Activated B cell treated with CpG ODN at 0.5 μM for 24 hours (primary cell): ENCODE data around the gene NLGN2. TPM values are rescaled to one million over a fixed set of nuclear protein-coding genes. Genes with fewer than 3 reads are reported as not detected.

Experiments
- ATAC-seq: fragments of 200-7000 bp; cut with Tn5 transposase; one replicate; pipeline ENCODE4 v1.10.0; 2021; ENCODE audit warnings: low read depth, mild to moderate bottlenecking, moderate library complexity
- CTCF ChIA-PET: fragments of 350-600 bp; sonication (Branson Sonifier 250); formaldehyde crosslinking; loops from one replicate; lab custom pipeline; 2021; ENCODE audit warnings: antibody characterized with exemption; lab: Charles Lee
- POLR2A ChIA-PET: fragments of 350-600 bp; sonication (Branson Sonifier 250); formaldehyde crosslinking; loops from one replicate; lab custom pipeline; 2021; ENCODE audit warnings: antibody characterized with exemption; lab: Charles Lee
- DNase-seq: peaks from one replicate; pipeline ENCODE4 v3.0.0; 2022
- H3K27ac Mint-ChIP-seq: one replicate; pipeline ENCODE4 v1.8.0; 2020; ENCODE audit warnings: mixed read lengths
- H3K27me3 Mint-ChIP-seq: one replicate; pipeline ENCODE4 v1.8.0; 2021; ENCODE audit warnings: mixed read lengths
- H3K36me3 Mint-ChIP-seq: one replicate; pipeline ENCODE4 v1.8.0; 2021; ENCODE audit warnings: low read depth, mixed read lengths
- H3K4me1 Mint-ChIP-seq: one replicate; pipeline ENCODE4 v1.8.0; 2021; ENCODE audit warnings: mixed read lengths
- H3K4me3 Mint-ChIP-seq: one replicate; pipeline ENCODE4 v1.8.0; 2020; ENCODE audit warnings: mild to moderate bottlenecking, mixed read lengths
- H3K9me3 Mint-ChIP-seq: one replicate; pipeline ENCODE4 v1.8.0; 2020; ENCODE audit warnings: mixed read lengths
- CTCF ChIP-seq: fragments of 200-600 bp; IDR thresholded peaks from one replicate; pipeline ENCODE4 v1.8.0; 2022; ENCODE audit warnings: antibody characterized with exemption, mild to moderate bottlenecking
- intact Hi-C: fragments of 100-400 bp; cut with micrococcal nuclease; formaldehyde crosslinking; loops from one replicate; pipeline ENCODE4 v1.15.1; 2024
- total RNA-seq: library from RNA; stranded (reverse); gene quantifications from 2 replicates; pipeline ENCODE4 v1.2.3, GENCODE V29; 2022

The NLGN2 gene
- total RNA-seq, 1 donor from 2014 or later: 1.1 TPM

GRCh38 chr17:7383742-7384488 lies 23.7 kb upstream of the NLGN2 start:
- Mint-ChIP-seq H3K27me3 (peaks cover 29% of the 10 kb centered on the region), H3K9me3 (peaks cover 4% of the 10 kb centered on the region), H3K36me3 (peaks cover 5% of the 10 kb centered on the region), H3K4me3 (peak overlapping the region; percentile 86), H3K4me1 (peaks cover 10% of the 10 kb centered on the region), H3K27ac (peak overlapping the region; percentile 80)
- DNase-seq: peak; percentile 82
- no peak for TF ChIP-seq CTCF
- ATAC-seq: peak; percentile 98
- CTCF ChIA-PET: interaction anchor here (1.4 kb wide), 1 partner anchor 28 kb away, joined by 4 read pairs; the partner anchor contains the start of gene TMEM95
- intact Hi-C loops: loop anchor here (1.0 to 2.0 kb wide), 5 partner anchors 10 to 100 kb away; partner anchors contain the start of genes PLSCR3, POLR2A, TMEM102 and TMEM256
- POLR2A ChIA-PET: interaction anchor here (0.6 to 2.0 kb wide), 15 partner anchors 10 to 304 kb away, joined by 3 to 27 read pairs (median 4); partner anchors contain the start of genes ACAP1, MPDU1, NEURL4 and PLSCR3

- Mint-ChIP-seq H3K4me1 (peaks cover 10% of the 10 kb centered on the region), H3K4me3 (peak overlapping the region; percentile 86), H3K9me3 (no peaks in the 10 kb centered on the region), H3K36me3 (peaks cover 10% of the 10 kb centered on the region), H3K27me3 (peaks cover 23% of the 10 kb centered on the region), H3K27ac (peak overlapping the region; percentile 80)
- intact Hi-C loops: loop anchor here (1.0 to 2.0 kb wide), 5 partner anchors 10 to 100 kb away; partner anchors contain the start of genes PLSCR3, POLR2A, TMEM102 and TMEM256
- ATAC-seq (no peak), DNase-seq (no peak)
- no peak for TF ChIP-seq CTCF
- POLR2A ChIA-PET: interaction anchor here (0.6 to 2.0 kb wide), 14 partner anchors 10 to 303 kb away, joined by 3 to 27 read pairs (median 4); partner anchors contain the start of genes ACAP1, MPDU1, NEURL4 and PLSCR3
- CTCF ChIA-PET: interaction anchor here (1.4 kb wide), 1 partner anchor 29 kb away, joined by 4 read pairs; the partner anchor contains the start of gene TMEM95
These were observed 23.1 kb upstream of the NLGN2 start for GRCh38 chr17:7384489-7385081.

- no peak for DNase-seq
- no peak overlapping the region for H3K4me3 Mint-ChIP-seq
- H3K27me3 Mint-ChIP-seq: no peaks in the 10 kb centered on the region
- no peak for ATAC-seq
- H3K27ac Mint-ChIP-seq: no peak overlapping the region
- intact Hi-C loops: no loop called here
- H3K36me3 Mint-ChIP-seq: peaks cover 30% of the 10 kb centered on the region
- H3K4me1 Mint-ChIP-seq: peaks cover 13% of the 10 kb centered on the region
- ChIA-PET CTCF (no interaction called here), POLR2A (interaction anchor here (1.2 kb wide), 1 partner anchor 11 kb away, joined by 5 read pairs; no protein-coding TSS in a partner anchor)
- no peak for TF ChIP-seq CTCF
- no peaks in the 10 kb centered on the region for H3K9me3 Mint-ChIP-seq
These were observed 18.8 kb upstream of the NLGN2 start for GRCh38 chr17:7388856-7389255.

DNA sequence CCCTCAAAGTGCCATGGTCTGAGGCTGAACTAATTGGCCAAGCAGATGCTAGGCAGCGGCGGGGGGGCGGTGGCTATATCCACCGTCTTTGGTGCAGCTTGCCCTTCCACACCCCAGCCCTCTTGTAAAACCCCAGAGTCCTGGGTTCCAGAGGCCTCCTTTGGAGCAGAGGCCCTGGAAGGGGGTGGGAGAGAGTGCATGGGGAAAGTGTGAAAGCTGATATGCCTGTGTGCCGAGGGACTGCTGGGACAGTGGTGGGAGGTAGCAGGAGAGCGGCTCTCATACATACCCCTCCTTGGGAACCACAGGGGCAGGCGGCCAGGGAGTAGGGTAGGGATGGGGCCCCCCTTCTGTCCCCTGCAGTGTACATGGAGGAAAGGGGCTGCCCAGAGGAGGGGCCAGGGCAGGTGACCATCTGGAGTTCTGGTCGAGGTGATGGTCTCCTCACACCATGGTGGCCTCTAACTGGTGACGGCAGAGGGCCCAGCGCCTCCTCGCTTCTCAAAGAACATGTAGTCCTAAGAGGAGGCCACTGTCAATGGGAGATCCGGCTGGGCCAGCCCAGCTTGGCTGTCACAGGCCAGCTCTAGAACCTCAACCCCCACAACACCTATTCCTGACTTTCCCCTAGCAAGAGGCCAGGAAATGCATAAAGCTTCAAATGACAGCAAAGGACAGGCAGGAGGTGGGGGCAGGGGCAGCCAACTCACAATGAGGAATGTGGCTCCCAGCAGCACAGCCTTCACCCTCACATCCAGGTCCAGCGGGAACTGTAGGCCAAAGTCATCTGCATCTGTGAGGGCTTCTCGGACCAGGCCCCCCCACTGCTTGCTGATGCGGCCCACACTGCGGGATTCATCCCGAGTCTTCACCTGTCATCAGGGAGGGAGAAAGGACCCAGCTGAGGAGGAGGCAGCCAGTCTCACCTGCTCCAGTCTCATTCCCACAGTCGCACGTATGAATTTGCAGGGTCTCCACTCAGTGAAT lies 17.4 kb upstream of the NLGN2 start:
- no peak overlapping the region for H3K27ac Mint-ChIP-seq

More for the DNA sequence above, 17.4 kb upstream of the NLGN2 start:
- intact Hi-C loops: no loop called here
- Mint-ChIP-seq H3K4me3 (no peak overlapping the region), H3K27me3 (no peaks in the 10 kb centered on the region), H3K9me3 (no peaks in the 10 kb centered on the region), H3K36me3 (peaks cover 32% of the 10 kb centered on the region), H3K4me1 (peaks cover 12% of the 10 kb centered on the region)
- ChIA-PET CTCF (no interaction called here), POLR2A (interaction anchor here (0.7 kb wide), 1 partner anchor 14 kb away, joined by 3 read pairs; no protein-coding TSS in a partner anchor)
- DNase-seq (no peak), ATAC-seq (no peak)
- no peak for TF ChIP-seq CTCF
